ENCODE results near the gene TSSK1B.

The TSSK1B gene

DNA sequence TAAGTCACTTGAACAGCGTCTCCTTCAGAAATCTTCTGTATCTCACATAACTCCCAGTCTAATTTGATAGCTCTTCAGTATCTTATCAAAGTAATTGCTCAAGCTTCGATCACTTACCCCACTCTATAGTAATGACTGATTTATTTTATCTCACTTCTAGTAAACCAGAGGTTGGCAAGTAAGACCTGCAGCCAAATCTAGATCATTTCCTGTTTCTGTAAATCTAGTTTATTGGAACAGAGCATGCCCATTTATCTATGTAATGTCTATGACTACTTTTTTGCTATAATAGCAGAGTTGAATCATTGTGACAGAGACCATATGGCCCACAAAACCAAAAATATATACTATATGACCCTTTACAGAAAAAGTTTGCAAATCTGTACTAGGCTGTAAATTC is 40.1 kb downstream of the TSSK1B start:
- DNase-seq = no peak

GRCh38 chr5:113390224-113390623 is 44.6 kb downstream of the TSSK1B start:
- DNase-seq = no peak

- DNase-seq = no peak
Observed at GRCh38 chr5:113389116-113389515, 45.7 kb downstream of the TSSK1B start.

- DNase-seq = no peak
Observed at GRCh38 chr5:113387844-113388243, 46.9 kb downstream of the TSSK1B start.

- no peak for DNase-seq
Observed at GRCh38 chr5:113384782-113385285, 50.0 kb downstream of the TSSK1B start.

GRCh38 chr5:113382731-113383130 is 52.1 kb downstream of the TSSK1B start:
- no peak for DNase-seq

Data from NCI-H146 (cell line).